Epithelial cell of esophagus (primary cell): ENCODE results near the gene RILP.
A peak's percentile ranks its signal among the peaks of the same experiment; 100 is the strongest.

ENCODE experiments used
- DNase-seq: peaks from one replicate; pipeline ENCODE4 v3.0.0; 2010; ENCODE audit warnings: low read depth
- H3K4me3 ChIP-seq: 2 replicates; pipeline ENCODE4 v1.5.1; 2011; ENCODE audit warnings: mild to moderate bottlenecking, low read length, control low read depth
- TF ChIP-seq, protein P1 (sequence below): IDR thresholded peaks from 2 replicates; pipeline ENCODE4 v1.5.1; 2011; ENCODE audit warnings: low read depth, mild to moderate bottlenecking, low read length, control low read depth, inconsistent platforms; ENCODE audit not compliant: insufficient read depth; ENCODE audit errors: missing control alignments

RILP gene

GRCh38 chr17:1646199-1646875, 3.3 kb downstream of the RILP start:
- TF ChIP-seq, protein P1, sequence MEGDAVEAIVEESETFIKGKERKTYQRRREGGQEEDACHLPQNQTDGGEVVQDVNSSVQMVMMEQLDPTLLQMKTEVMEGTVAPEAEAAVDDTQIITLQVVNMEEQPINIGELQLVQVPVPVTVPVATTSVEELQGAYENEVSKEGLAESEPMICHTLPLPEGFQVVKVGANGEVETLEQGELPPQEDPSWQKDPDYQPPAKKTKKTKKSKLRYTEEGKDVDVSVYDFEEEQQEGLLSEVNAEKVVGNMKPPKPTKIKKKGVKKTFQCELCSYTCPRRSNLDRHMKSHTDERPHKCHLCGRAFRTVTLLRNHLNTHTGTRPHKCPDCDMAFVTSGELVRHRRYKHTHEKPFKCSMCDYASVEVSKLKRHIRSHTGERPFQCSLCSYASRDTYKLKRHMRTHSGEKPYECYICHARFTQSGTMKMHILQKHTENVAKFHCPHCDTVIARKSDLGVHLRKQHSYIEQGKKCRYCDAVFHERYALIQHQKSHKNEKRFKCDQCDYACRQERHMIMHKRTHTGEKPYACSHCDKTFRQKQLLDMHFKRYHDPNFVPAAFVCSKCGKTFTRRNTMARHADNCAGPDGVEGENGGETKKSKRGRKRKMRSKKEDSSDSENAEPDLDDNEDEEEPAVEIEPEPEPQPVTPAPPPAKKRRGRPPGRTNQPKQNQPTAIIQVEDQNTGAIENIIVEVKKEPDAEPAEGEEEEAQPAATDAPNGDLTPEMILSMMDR: no peak

GRCh38 chr17:1645207-1646171, 4.2 kb downstream of the RILP start, which contains the start of gene SCARF1:
TSS of gene SCARF1 (minus strand) at chr17:1645732. CDS start at chr17:1645697, 35 bp downstream.
- no peak within 1 kb of the TSS for H3K4me3 ChIP-seq

More at GRCh38 chr17:1646199-1646875, 3.3 kb downstream of the RILP start:
- no peak overlapping the region for H3K4me3 ChIP-seq
- no peak for DNase-seq

GRCh38 chr17:1644493-1645206, 5.0 kb downstream of the RILP start:
- H3K4me3 ChIP-seq: no peak overlapping the region
- TF ChIP-seq, protein P1: no peak
- peak; percentile 65 for DNase-seq

More at GRCh38 chr17:1645207-1646171, 4.2 kb downstream of the RILP start, which contains the start of gene SCARF1:
- no peak for DNase-seq
- TF ChIP-seq, protein P1: no peak

DNA sequence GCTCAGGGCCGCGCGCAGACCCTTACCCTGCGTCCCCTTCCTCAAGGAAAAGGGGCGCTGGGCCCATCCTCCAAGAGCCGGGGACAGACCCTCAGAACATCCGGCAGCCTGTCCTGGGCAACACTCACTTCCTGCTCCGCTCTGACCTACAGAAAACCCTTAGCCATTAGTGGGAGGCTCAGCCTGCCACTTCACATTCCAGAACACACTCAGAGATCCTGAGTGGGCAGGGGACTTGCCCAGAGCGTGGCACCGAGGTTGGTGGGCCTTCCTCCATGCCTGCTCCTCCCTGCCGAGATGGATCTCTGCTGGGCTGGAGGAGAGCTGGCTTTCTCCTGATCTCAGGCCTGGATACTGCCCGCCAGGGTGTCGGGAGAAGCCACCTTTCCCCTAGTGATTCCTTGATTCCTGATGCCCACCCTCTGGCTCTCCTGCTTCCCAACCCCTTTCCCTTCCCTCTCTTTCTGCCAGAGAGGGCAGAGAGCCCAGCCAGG, 5.6 kb downstream of the RILP start:
- no peak for DNase-seq
- TF ChIP-seq, protein P1: no peak
- peak overlapping the region; percentile 21 for H3K4me3 ChIP-seq

DNA sequence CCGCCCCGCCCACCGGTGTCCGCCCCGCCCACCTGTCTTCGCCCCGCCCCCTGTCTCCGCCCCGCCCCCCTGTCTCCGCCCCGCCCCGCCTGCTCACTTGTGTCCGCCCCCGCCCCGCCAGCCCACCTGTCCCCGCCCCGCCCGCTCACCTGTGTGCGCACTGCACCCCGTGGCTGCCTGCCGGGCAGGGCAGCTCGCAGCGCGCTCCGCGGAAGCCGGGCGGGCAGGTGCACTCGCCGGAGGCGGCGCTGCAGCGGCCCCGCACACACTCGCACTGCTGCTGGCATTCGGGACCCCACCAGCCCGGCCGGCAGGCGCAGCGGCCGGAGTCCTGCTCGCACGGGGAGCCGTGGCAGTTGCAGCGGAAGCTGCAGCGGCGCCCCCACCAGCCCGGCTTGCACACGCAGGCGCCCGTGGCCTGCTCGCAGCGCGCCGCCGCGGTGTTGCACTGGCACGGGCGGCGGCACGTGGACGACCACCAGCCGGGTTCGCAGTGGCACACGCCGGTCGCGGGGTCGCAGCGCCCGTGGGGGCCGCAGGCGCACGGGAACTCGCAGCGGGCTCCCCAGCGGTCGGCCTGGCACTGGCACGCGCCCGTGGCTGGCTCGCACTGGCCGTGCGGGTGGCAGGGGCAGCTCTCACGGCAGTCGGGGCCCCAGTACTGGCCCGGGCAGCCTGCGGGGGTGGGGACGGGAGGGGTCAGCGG, 6.2 kb downstream of the RILP start:
- peak; percentile 85 for DNase-seq
- H3K4me3 ChIP-seq: peak overlapping the region; percentile 21
- TF ChIP-seq, protein P1: no peak

DNA sequence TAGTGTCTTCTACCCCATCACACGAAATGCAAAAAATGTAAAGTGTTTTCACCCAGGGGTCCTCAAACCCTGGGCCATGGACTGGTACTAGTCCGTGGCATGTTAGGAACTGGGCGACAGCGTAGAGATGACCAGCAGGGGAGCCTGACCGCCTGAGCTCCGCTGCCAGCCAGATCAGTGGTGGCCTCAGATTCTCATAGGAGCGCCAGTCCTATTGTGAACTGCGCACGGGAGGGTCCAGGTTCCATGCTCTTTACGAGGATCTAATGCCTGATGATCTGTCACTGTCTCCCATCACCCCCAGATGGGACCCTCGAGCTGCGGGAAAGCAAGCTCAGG, 8.6 kb downstream of the RILP start:
- H3K4me3 ChIP-seq: no peak overlapping the region

More for the DNA sequence above, 8.6 kb downstream of the RILP start:
- DNase-seq: no peak
- TF ChIP-seq, protein P1: no peak
